ENCODE data around the gene CRB3. TPM values are rescaled to one million over a fixed set of nuclear protein-coding genes. Genes with fewer than 3 reads are reported as not detected.

Gene CRB3
- total RNA-seq, 4 donors from 2014 or later = 1.0 TPM; not detected in 3

GRCh38 chr19:6429419-6430221 lies 34.5 kb upstream of the CRB3 start:
- no peak for TF ChIP-seq CTCF (IDR thresholded peaks at IDR 0.05; ENCODE audit: low read depth)

GRCh38 chr19:6431891-6432290 lies 32.2 kb upstream of the CRB3 start:
- TF ChIP-seq CTCF (IDR thresholded peaks at IDR 0.05; ENCODE audit: low read depth) = no peak

- TF ChIP-seq CTCF (IDR thresholded peaks at IDR 0.05; ENCODE audit: low read depth) = no peak
Observed at GRCh38 chr19:6433165-6433564, 30.9 kb upstream of the CRB3 start.

- no peak for TF ChIP-seq CTCF (IDR thresholded peaks at IDR 0.05; ENCODE audit: low read depth)
Observed at GRCh38 chr19:6433663-6434062, 30.4 kb upstream of the CRB3 start, which contains the start of gene SLC25A41. SLC25A41 (minus strand) TSS chr19:6433763; CDS start chr19:6433693, 70 bp downstream.

- TF ChIP-seq CTCF (IDR thresholded peaks at IDR 0.05; ENCODE audit: low read depth) = no peak
Observed at GRCh38 chr19:6439743-6440142, 24.3 kb upstream of the CRB3 start.

- TF ChIP-seq CTCF (IDR thresholded peaks at IDR 0.05; ENCODE audit: low read depth) = no peak
Observed at GRCh38 chr19:6440905-6441304, 23.2 kb upstream of the CRB3 start.

- TF ChIP-seq CTCF (IDR thresholded peaks at IDR 0.05; ENCODE audit: low read depth) = no peak
Observed at GRCh38 chr19:6442087-6442688, 21.9 kb upstream of the CRB3 start.

Measured in subcutaneous adipose tissue (tissue), 4 donors.